Bronchial epithelial cell (primary cell): ENCODE measurements around the gene OR2S2. TPM values are rescaled to one million over a fixed set of nuclear protein-coding genes. Genes with fewer than 3 reads are reported as not detected.
A peak's percentile ranks its signal among the peaks of the same experiment; 100 is the strongest.

ENCODE experiments used
- DNase-seq: peaks from one replicate; pipeline ENCODE4 v3.0.0-alpha.2; 2010; ENCODE audit warnings: low read depth
- FAIRE-seq: peaks from 2 replicates; lab custom pipeline; 2011; peaks lifted over from hg19 to GRCh38; lab: Jason Lieb, UNC
- H3K27me3 ChIP-seq: 2 replicates; pipeline ENCODE4 v1.5.1; 2011; ENCODE audit warnings: low read length; ENCODE audit not compliant: control insufficient read depth, insufficient read depth
- H3K36me3 ChIP-seq: 2 replicates; pipeline ENCODE4 v1.5.1; 2011; ENCODE audit warnings: low read length; ENCODE audit not compliant: control insufficient read depth, insufficient read depth
- H3K4me3 ChIP-seq: 2 replicates; pipeline ENCODE4 v1.5.1; 2011; ENCODE audit warnings: mild to moderate bottlenecking, low read depth, low read length, control low read depth
- total RNA-seq: library from RNA; depleted of rRNA; stranded (reverse); fragments of >200 nt; gene quantifications from 2 replicates; pipeline ENCODE4 v1.2.1, GENCODE V29; 2014
- TF ChIP-seq, protein P1 (sequence below): IDR thresholded peaks from 2 replicates; pipeline ENCODE4 v1.5.1; 2011; ENCODE audit warnings: mild to moderate bottlenecking, moderate library complexity, low read length, control low read depth, inconsistent platforms; ENCODE audit not compliant: insufficient read depth, severe bottlenecking

OR2S2 gene
- total RNA-seq, 1 donor from 2014 or later, result not detected

- FAIRE-seq (no peak), DNase-seq (peak; percentile 69)
- no peaks in the 10 kb centered on the region for H3K27me3 ChIP-seq
- TF ChIP-seq, protein P1, sequence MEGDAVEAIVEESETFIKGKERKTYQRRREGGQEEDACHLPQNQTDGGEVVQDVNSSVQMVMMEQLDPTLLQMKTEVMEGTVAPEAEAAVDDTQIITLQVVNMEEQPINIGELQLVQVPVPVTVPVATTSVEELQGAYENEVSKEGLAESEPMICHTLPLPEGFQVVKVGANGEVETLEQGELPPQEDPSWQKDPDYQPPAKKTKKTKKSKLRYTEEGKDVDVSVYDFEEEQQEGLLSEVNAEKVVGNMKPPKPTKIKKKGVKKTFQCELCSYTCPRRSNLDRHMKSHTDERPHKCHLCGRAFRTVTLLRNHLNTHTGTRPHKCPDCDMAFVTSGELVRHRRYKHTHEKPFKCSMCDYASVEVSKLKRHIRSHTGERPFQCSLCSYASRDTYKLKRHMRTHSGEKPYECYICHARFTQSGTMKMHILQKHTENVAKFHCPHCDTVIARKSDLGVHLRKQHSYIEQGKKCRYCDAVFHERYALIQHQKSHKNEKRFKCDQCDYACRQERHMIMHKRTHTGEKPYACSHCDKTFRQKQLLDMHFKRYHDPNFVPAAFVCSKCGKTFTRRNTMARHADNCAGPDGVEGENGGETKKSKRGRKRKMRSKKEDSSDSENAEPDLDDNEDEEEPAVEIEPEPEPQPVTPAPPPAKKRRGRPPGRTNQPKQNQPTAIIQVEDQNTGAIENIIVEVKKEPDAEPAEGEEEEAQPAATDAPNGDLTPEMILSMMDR, result peak; percentile 77
- no peaks in the 10 kb centered on the region for H3K36me3 ChIP-seq
- no peak overlapping the region for H3K4me3 ChIP-seq
These were observed 2.9 kb downstream of the OR2S2 start for GRCh38 chr9:35954942-35955546.

GRCh38 chr9:35952526-35953191, 5.3 kb downstream of the OR2S2 start:
- DNase-seq (no peak), FAIRE-seq (no peak)
- H3K27me3 ChIP-seq, result no peaks in the 10 kb centered on the region
- TF ChIP-seq, protein P1, result no peak
- no peaks in the 10 kb centered on the region for H3K36me3 ChIP-seq
- H3K4me3 ChIP-seq, result no peak overlapping the region

DNA sequence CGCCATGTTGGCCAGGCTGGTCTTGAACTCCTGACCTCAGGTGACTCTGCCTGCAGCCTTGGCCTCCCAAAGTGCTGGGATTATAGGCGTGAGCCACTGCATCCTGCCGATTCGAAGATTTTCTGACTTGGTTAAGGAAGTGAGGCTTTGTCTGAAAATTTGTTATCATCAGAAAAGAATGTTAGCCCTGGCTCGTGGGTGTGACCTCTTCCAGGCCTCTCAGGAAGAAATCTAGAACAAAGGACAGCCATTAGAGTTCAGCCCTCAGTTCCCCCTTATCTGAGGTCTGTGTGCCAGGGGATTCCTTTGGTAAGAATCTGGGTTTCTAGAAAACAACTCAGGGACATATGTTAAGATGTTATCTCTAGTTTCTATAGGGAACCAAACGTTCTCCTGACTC, 6.2 kb downstream of the OR2S2 start:
- TF ChIP-seq, protein P1, result no peak
- DNase-seq (peak; percentile 51), FAIRE-seq (no peak)
- Histone ChIP-seq H3K36me3 (no peaks in the 10 kb centered on the region), H3K27me3 (no peaks in the 10 kb centered on the region), H3K4me3 (no peak overlapping the region)

GRCh38 chr9:35948901-35949318, 9.0 kb downstream of the OR2S2 start:
- no peaks in the 10 kb centered on the region for H3K27me3 ChIP-seq
- H3K4me3 ChIP-seq, result no peak overlapping the region
- DNase-seq (no peak), FAIRE-seq (no peak)
- H3K36me3 ChIP-seq, result no peaks in the 10 kb centered on the region
- TF ChIP-seq, protein P1, result no peak

DNA sequence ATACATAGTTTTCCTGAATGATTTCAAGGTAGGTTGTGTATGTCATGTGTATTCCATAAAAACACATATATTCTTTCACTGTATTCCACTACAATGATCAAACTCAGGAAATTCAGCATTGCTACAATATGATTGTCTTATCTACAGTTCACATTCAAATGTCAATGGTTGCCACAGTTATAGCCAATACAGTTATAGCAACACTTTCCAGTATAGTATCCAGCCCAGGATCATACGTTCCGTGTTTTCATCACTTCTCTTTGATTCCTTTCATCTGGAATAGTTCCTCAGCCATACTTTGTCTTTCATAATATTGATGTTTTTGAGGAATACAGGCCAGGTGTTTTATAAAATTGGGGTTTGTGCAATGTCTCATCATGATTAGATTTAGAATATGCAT, 9.5 kb downstream of the OR2S2 start:
- FAIRE-seq, result no peak
- TF ChIP-seq, protein P1, result no peak
- no peaks in the 10 kb centered on the region for H3K27me3 ChIP-seq
- no peak overlapping the region for H3K4me3 ChIP-seq
- no peak for DNase-seq
- no peaks in the 10 kb centered on the region for H3K36me3 ChIP-seq
